Ureter (tissue), 1 donor: ENCODE results near the gene ASF1A. TPM values are rescaled to one million over a fixed set of nuclear protein-coding genes. Genes with fewer than 3 reads are reported as not detected.

Source experiments
- DNase-seq: peaks from one replicate; pipeline ENCODE4 v3.0.0-alpha.2; 2020; ENCODE audit warnings: low spot score
- total RNA-seq: library from RNA; stranded (reverse); gene quantifications from one replicate; pipeline ENCODE4 v1.2.4, GENCODE V29; 2023
- donor health status: DM: yes; HTN: yes; CAD: no.

The ASF1A gene
- total RNA-seq, 1 donor from 2014 or later = 24.5 TPM

DNA sequence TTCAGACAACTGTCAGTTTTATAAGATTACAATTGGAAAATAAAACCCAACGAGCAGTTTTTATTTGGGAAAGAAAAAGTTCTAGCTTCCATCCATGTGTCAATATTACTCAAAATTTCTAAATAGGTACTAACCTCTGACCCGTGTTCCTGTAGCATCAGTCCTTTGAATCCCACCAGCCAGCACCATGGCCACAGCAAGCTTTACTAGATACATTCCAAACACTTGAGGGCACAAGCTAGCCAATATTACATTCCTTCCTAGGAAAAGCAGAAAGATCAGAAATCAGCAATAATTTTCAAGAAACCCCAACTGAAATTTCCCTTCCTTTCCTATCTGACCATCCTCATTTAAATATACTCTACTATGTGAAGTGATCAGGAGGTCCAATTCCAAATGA lies 19.2 kb downstream of the ASF1A start:
- DNase-seq = no peak

DNA sequence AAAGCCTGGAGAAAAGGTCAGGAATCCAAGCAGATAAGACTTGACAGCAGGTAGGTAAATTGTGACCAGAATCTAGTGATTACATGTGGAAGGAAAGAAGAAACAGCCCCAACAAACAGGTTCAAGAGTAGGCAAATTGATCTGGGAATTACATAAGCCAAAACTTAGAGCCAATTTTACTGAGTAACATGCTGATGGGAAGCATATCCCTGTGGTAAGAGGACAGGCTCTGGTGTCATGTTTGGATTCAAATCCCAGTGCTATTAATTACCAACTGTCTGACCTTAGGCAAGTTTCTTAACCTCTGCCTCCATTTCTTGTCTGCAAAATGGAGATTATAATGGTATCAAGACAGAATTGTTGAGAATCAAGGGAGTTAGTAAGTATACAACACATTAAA lies 20.6 kb downstream of the ASF1A start:
- DNase-seq = no peak

DNA sequence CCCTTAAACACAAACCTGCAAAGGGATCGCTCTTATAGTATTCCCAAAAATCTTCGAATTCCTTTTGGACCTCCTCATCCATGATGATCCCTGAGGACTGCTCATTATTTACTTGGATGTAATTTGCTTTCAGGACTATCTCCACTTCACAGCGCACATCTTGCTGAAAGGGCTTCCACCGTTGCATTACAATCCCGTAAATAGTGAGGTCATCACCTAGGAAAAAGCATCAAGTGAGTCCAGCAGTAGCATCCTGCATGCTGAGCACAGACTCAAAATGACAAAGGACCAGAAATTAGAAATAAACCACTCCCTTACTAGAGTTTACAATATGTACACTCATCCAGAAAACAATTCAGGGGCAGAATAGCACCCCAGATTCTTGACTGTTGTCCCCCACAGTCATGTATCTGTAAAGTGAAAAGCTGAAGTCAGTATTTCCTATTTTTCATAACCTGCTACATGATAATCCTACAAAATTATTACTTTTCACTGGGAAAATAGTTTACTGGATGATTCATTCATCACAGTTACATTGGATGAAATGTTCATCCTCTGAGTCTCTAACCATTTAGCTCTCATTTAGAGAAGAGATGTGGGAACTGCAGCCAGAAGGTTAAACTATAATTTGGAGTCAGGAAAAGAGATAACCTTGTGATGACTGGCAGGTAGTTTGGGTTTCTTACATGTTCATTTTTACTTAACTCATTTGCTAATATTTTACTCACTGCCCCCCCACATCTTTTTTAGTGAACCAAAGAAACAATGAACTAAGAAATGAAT lies 23.8 kb downstream of the ASF1A start:
- no peak for DNase-seq

DNA sequence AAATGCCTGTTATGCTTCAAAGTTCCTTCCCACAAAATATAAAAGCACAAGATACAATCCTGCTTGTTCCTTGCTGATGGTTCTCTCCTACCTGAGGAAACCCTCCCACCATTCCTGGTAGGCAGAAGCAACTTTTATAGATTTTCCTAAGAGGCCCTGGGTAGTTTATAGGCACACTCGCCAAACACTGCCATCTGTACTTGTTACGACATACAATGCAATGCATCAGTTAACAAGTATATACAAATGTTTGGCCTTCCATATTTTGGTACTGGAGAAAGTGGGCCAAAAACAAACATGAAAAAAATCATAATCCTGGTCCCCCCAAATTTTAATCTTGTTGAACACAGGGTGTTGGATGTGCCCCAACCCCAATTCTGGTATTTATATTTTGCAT lies 24.4 kb downstream of the ASF1A start:
- DNase-seq = no peak

DNA sequence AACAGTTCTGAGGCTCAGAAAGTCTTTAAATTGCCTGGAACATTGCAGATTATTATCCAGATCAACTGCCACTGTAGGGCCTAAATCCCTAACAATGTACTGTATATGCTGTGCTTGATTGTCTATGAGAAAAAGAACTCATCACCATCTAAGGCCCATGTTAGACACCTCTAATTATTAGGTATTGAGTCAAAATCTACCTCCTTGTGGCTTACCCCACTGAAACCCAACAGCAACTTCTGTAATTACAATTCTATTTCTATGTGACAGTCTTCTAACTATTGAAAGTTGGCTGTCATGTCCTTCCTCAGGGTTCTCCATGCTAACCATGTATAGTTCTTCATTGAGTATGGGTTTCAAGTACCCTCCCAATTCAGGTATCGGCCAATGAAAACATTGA lies 27.1 kb downstream of the ASF1A start:
- DNase-seq = no peak

DNA sequence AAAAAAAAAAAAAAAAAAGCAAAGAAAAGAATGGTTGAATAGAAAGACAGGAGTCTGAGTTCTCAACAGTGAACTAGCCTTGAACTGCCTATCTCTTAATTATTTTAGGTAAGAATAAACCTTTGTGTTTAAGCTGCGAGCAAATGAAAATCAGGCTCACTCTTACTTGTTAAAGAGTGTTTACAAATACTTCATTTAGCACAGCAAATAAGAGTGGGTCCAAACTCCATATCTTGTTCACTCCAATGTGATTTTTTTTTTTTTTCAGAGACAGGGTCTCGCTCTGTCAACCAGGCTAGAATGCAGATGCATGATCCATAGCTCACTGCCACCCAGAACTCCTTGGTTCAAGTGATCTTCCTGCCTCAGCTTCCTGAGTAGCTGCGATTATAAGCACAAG lies 29.1 kb downstream of the ASF1A start:
- no peak for DNase-seq

DNA sequence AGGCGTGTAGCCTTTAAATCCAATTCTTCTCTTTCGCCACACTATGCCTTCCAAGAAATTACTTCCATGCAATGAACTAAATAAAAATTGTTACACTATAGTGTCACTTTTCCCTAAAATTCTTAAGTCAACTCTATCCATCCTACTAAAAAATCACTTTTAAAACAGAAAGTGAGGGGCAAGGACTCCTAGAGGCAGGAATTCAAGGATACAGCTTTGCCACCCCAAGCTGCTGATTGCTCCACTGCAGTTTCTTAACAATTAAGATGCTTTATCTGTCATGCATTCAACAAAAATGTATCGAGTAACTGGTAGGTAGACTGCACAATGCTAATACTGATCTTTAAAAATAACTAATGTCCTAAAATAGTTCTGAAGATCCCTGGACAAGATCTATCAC lies 36.7 kb downstream of the ASF1A start:
- DNase-seq = no peak

DNA sequence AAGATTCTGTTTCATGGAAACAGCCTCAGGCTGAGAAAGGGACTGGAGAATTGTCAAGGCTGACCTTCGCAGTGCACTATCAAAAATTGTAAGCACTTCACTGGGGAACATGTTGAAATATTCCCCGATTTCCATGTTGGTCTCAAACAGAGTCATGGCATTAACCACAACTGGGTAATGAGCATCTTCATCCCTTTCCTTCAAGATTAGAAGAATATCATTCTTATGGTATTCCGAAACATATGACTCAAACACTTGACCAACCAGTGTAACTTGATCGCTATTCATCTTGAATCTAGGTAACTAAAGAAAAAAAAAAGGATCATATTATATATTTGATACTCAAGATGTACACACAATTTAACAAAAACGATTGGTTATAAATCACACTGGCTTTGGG lies 37.5 kb downstream of the ASF1A start:
- no peak for DNase-seq

DNA sequence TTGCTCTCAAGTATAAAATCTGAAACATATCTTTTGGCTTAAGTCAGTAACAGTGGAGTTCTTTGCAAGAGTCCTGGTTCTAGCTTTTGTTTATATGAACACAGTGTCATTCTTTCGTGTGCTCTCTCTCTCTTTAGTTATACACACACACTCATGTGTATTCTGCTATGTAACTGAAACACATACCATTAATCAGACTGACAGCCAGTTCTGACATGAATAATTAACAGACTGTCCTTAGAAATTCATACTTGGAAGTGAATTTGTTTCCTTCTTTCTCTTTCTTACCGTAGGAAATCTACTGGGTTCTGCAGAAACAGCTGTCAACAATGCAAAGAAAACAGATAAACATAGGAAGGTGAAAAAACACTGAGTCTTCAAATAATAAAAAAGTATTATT lies 38.5 kb downstream of the ASF1A start:
- no peak for DNase-seq

DNA sequence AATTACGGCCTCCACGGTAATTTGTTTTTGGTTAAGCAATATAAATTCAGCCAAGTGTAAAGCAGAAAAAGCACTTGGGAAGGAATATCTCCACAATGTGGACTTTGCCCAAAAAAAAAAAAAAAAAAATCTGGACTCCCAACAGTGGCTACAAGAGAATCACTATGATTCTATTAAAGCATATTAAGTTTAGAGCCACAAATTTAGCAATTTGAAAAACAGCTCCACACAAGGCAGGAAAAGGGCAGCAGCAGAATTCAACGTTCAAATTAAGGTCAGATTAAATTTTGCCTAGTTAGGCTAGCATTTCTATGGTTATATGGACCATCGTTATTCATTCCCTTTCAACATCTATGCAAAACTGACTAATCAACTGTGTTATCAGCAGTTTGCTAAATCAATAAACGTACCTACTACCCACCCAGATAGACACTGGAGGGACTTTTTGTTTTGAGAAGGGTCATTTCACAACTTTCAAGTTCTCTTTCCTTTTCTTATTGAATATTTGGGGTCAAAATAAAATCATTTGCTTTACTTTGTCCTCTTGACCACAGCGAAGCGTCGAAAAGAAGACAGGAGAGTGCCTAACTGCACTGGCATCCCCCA lies 40.0 kb downstream of the ASF1A start:
- DNase-seq = no peak

DNA sequence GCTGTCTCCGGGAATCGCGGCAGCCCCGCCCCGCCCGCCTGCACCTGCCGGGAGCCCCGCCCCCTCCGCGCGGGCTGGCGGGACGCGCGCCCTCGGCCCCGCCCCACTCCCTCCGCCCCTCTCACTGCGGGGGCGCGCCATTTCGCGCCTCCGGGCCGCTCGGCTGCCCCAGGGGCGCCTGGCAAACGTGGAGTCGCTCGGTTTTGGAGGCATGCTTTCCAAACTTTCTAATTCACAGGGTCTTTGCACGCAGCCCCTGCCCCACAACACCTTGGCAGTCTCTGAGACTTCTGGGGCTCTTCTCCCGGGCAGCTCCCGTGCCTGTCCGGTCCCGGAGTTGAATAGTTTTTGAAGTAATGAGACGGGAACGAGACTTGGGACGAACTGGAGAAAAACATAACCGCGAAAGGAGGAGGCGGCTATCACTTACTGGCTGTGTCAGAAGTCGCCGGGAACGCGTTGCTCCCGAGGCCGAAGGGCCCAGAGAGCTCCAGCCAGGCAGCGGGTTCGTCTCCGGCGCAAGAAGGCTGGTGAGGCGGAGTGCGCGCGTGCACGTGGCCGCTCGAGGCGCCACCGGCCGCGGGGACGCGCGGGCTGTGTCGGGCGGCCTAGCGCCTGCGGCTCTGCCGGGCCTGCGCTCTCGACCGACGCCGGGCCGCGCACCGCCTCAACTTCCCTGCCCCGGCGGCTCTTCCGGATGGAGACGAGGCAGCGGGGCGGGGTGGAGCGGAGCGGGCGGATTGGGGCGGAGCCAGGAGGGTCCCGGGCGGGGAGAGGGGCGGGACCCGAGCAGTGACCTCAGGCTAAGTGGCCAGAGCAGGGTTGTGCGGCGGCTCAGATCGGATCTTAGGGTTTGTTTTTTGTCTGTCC lies 40.7 kb downstream of the ASF1A start, which contains the start of gene MCM9:
Gene MCM9 (minus strand): TSS at position 699 of the 870 bp plus-strand sequence. CDS start 3,436 bp downstream, outside the sequence.
- DNase-seq = peak; percentile 92

DNA sequence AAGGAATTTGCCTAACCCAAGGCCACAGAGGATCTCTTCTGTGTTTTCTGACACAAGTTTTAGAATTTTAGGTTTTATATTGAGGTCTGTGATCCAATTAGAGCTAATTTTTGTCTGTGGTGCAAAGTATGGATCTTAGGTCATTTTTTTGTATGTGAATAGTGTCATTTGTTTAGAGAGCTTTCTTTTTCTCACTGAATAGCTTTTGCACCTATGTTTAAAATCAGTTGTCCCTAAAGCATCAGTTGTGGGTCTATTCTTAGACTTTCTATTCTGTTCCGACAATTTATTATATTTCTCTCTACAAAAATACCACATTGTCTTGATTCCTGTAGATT lies 41.3 kb downstream of the ASF1A start:
- DNase-seq = no peak

DNA sequence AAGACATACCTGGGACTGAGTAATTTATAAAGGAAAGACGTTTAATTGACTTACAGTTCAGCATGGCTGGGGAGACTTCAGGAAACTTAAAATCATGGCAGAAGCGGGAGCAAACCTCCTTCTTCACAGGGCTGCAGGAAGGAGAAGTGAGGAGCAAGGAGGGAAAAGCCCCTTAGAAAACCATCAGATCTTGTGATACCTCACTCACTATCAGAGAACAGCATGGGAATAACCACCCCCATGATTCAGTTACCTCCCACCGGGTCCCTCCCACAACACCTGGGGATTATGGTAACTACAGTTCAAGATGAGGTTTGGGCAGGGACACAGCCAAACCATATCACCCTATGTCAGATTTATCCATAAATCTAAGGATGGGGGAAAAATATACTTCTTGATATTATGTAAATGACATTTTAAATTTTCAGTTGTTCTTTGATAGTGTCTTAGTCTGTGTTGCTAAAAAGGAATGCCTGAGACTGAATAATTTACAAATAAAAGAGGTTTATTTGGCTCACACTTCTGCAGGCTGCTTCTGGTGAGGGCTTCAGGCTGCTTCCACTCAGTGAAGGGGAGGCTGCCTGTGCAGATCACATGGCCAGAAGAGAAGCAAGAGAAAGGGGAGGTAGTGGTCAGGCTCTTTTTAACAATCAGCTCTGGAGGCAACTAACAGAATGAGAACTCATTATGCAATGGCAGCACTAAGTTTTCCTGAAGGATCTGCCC lies 42.2 kb downstream of the ASF1A start:
- DNase-seq = no peak

DNA sequence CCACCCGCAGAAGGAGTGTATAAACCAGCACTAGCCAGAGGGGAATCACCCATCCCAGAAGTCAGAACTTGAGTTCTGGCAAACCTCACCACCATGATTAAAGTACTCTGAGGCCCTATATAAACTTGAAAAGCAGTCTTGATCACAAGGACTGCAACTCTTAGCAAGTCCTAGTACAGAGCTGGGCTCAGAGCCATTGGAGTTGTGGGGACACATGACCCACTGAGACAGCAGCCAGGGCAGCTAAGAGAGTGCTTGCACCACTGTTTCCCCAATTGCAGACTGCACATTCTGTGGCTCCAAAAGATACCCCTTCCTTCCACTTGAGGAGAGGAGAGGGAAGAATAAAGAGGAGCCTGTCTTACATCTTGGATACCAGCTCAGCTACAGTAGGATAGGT lies 45.7 kb downstream of the ASF1A start:
- no peak for DNase-seq

DNA sequence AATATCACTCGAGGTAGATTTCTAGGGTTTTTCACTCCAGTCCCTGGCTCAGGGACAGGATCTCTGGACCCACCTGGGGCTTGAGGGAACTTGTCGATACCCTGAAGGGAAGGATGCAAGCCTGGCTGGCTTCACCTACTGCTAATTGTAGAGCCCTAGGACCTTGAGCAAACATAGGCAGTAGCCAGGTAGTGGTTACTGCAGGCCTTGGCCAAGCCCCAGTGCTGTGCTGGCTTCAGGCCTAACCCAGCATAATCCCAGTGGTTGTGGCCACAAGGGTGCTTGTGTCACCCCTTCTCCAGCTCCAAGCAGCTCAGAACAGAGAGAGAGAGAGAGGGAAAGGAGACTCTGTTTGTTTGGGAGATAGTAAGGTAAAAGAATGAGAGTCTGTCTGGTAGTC lies 46.8 kb downstream of the ASF1A start:
- no peak for DNase-seq

DNA sequence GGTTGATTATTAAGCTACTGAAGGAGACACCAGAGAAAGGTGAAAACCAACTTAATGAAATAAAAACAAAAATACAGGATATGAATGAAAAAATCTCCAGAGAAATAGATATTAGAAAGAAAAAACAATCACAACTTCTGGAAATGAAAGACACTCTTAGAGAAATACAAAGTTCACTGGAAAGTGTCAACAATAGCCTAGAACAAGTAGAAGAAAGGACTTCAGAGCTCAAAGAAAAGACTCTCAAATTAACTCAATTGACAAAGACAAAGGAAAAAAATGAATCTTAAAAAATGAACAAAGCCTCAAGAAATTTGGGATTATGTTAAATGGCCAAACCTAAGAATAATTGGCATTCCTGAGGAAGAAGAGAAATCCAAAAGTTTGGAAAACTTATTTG lies 51.3 kb downstream of the ASF1A start:
- no peak for DNase-seq

DNA sequence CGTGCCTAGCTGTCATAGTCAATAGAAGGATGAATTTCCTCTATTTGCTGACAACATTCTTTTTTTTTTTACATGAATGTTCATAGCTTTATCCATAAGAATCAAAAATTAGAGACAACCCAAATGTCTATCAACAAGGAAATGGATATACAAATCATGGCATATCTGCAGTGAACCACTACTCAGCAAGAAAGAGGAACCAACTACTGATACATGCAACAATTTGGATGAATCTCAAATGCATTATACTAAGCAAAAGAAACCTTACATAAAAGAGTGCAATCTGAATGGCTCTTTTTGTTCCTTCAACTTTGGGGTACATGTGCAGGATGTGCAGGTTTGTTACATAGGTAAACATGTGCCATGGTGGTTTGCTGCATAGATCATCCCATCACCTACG lies 58.7 kb downstream of the ASF1A start:
- no peak for DNase-seq

DNA sequence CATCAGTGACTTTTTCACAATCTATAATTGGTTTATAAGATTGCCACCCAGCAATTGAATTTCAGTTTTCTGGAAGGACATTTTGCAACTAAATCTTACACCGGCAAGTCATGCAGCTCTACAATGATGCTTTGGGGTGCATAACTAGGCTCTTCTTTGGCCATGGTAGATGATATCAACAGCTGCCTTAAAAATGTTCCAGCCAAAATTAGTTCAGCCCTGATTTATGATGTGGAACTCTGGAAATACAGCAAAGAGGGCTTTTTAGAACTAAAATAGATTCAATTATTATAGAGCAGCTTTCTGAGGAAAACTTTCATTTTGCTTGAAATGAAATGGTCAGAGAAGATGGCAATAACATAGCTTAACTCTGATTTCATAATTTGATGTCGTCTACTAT lies 59.4 kb downstream of the ASF1A start:
- DNase-seq = no peak
